ENCODE measurements around the gene MCTP2.

DNA sequence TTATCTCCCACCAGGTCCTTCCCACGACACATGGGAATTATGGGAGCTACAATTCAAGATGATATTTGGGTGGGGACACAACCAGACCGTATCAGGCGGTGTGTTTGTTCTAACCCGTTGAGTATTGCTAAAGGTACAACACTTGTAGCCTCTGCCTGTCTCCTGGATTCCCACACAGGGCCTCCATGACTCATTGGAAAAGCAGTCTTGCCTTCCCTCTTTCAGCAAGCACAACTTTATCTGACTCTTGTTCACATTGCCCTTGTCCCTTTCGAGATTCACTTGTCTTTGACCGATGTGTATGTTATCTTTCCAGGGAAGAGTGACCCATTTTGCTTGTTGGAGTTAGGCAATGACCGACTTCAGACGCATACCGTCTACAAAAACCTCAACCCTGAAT, 152.3 kb downstream of the MCTP2 start:
- TF ChIP-seq YY1 (IDR thresholded peaks at IDR 0.05; ENCODE audit: insufficient read depth, insufficient read length) (no peak), SUZ12 (IDR thresholded peaks at IDR 0.05; ENCODE audit: extremely low read depth, insufficient read depth, insufficient read length) (no peak)
